Measurements from ENCODE around the gene POLR3B. TPM values are rescaled to one million over a fixed set of nuclear protein-coding genes. Genes with fewer than 3 reads are reported as not detected.

The POLR3B gene
- polyA plus RNA-seq, 3 donors, result 1.7 to 2.6 (median 2.0) TPM

GRCh38 chr12:106344131-106344530 is 13.4 kb upstream of the POLR3B start:
- Mint-ChIP-seq H3K27ac (no peak overlapping the region), H3K9me3 (no peaks in the 10 kb centered on the region), H3K4me3 (no peak overlapping the region), H3K4me1 (peaks cover 2% of the 10 kb centered on the region), H3K36me3 (peaks cover 68 to 86% of the 10 kb centered on the region in 2 donors), H3K27me3 (ENCODE audit: low read depth in 3 of 3) (peaks cover 0 to 6% (median 0%) of the 10 kb centered on the region in 3 donors)
- Histone ChIP-seq H3K9me3 (replicated peaks in 1 of 2; ENCODE audit: control insufficient read depth in 1 of 2, insufficient read depth in 1 of 2, low read length in 2 of 2) (no peaks in the 10 kb centered on the region), H3K9ac (ENCODE audit: insufficient read depth, low read length, poor library complexity, severe bottlenecking) (no peak overlapping the region), H3K4me3 (replicated peaks in 1 of 3; ENCODE audit: low read depth in 2 of 3, low read length in 3 of 3) (no peak overlapping the region), H3K4me2 (replicated peaks; ENCODE audit: extremely low read depth, low read length, poor library complexity, severe bottlenecking) (no peak overlapping the region), H3K4me1 (ENCODE audit: control insufficient read depth in 1 of 2, insufficient read depth in 2 of 2, low read length in 2 of 2) (no peaks in the 10 kb centered on the region), H3K36me3 (replicated peaks in 1 of 2; ENCODE audit: control insufficient read depth in 1 of 2, insufficient read depth in 2 of 2, low read length in 2 of 2) (peaks cover 36 to 68% of the 10 kb centered on the region in 2 donors), H3K27ac (ENCODE audit: low read depth in 1 of 2, low read length in 2 of 2) (no peak overlapping the region), H2AFZ (ENCODE audit: insufficient read depth, low read depth, low read length, poor library complexity, severe bottlenecking) (no peak overlapping the region), H4K20me1 (ENCODE audit: insufficient read depth, low read length) (peaks cover 19% of the 10 kb centered on the region), H3K79me2 (ENCODE audit: insufficient read depth, low read length) (no peaks in the 10 kb centered on the region), H3K27me3 (ENCODE audit: control insufficient read depth in 2 of 2, insufficient read depth in 2 of 2, low read length in 2 of 2) (no peaks in the 10 kb centered on the region)
- intact Hi-C loops (cut with micrococcal nuclease), result no loop called here
- no CpG with 5 or more reads among the region's 5 CpGs for WGBS (ENCODE audit: insufficient coverage)
- no peak for DNase-seq
- TF ChIP-seq, protein P1, sequence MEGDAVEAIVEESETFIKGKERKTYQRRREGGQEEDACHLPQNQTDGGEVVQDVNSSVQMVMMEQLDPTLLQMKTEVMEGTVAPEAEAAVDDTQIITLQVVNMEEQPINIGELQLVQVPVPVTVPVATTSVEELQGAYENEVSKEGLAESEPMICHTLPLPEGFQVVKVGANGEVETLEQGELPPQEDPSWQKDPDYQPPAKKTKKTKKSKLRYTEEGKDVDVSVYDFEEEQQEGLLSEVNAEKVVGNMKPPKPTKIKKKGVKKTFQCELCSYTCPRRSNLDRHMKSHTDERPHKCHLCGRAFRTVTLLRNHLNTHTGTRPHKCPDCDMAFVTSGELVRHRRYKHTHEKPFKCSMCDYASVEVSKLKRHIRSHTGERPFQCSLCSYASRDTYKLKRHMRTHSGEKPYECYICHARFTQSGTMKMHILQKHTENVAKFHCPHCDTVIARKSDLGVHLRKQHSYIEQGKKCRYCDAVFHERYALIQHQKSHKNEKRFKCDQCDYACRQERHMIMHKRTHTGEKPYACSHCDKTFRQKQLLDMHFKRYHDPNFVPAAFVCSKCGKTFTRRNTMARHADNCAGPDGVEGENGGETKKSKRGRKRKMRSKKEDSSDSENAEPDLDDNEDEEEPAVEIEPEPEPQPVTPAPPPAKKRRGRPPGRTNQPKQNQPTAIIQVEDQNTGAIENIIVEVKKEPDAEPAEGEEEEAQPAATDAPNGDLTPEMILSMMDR (IDR thresholded peaks at IDR 0.05), result no peak

DNA sequence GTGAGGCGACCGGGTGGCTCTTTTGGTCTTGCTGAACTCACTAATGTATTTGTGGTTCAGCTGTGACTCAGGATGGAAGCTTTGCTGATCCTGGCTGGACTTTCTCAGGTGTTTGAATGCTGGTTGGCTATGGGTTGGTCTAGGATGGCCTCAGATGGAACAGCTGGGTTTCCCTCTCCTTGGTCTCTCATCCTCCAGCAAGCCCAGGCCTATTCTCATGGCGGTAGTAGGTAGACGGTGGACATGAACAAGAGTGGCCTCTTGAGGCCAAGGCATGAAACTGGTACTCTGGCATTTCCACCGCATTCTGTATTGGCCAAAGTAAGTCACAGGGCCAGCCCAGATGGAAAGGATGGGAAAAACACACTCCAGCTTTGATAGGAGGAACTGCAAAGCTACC is 11.8 kb upstream of the POLR3B start:
- intact Hi-C loops (cut with micrococcal nuclease), result no loop called here
- Mint-ChIP-seq H3K4me3 (no peak overlapping the region), H3K27me3 (ENCODE audit: low read depth in 3 of 3) (peaks cover 3 to 14% (median 3%) of the 10 kb centered on the region in 3 donors), H3K9me3 (no peaks in the 10 kb centered on the region), H3K27ac (no peak overlapping the region), H3K36me3 (peaks cover 58 to 81% of the 10 kb centered on the region in 2 donors), H3K4me1 (peaks cover 2% of the 10 kb centered on the region)
- Histone ChIP-seq H3K27ac (ENCODE audit: low read depth in 1 of 2, low read length in 2 of 2) (no peak overlapping the region), H3K4me3 (replicated peaks in 1 of 3; ENCODE audit: low read depth in 2 of 3, low read length in 3 of 3) (no peak overlapping the region), H3K36me3 (replicated peaks in 1 of 2; ENCODE audit: control insufficient read depth in 1 of 2, insufficient read depth in 2 of 2, low read length in 2 of 2) (peaks cover 26 to 58% of the 10 kb centered on the region in 2 donors), H3K9me3 (replicated peaks in 1 of 2; ENCODE audit: control insufficient read depth in 1 of 2, insufficient read depth in 1 of 2, low read length in 2 of 2) (no peaks in the 10 kb centered on the region), H3K4me1 (ENCODE audit: control insufficient read depth in 1 of 2, insufficient read depth in 2 of 2, low read length in 2 of 2) (no peaks in the 10 kb centered on the region), H3K27me3 (ENCODE audit: control insufficient read depth in 2 of 2, insufficient read depth in 2 of 2, low read length in 2 of 2) (peaks cover 0 to 3% of the 10 kb centered on the region in 2 donors), H3K4me2 (replicated peaks; ENCODE audit: extremely low read depth, low read length, poor library complexity, severe bottlenecking) (no peak overlapping the region), H3K79me2 (ENCODE audit: insufficient read depth, low read length) (no peaks in the 10 kb centered on the region), H3K9ac (ENCODE audit: insufficient read depth, low read length, poor library complexity, severe bottlenecking) (no peak overlapping the region), H4K20me1 (ENCODE audit: insufficient read depth, low read length) (peaks cover 12% of the 10 kb centered on the region), H2AFZ (ENCODE audit: insufficient read depth, low read depth, low read length, poor library complexity, severe bottlenecking) (no peak overlapping the region)
- TF ChIP-seq, protein P1 (IDR thresholded peaks at IDR 0.05), result peak; percentile 21
- 69% methylated on average over 5 of the region's 5 CpGs for WGBS (ENCODE audit: insufficient coverage)
- peak in 2 of 3 donors; percentile 16 to 31 for DNase-seq

Data from CD14-positive monocyte (primary cell).